Heart left ventricle (tissue), 16 donors: ENCODE data around the gene ABCA1. TPM values are rescaled to one million over a fixed set of nuclear protein-coding genes. Genes with fewer than 3 reads are reported as not detected.

Experiments
- ATAC-seq, 4 donors: fragments of 200-7000 bp; cut with Tn5 transposase; one replicate each; pipeline ENCODE4 v1.9.1; 2020 to 2022; ENCODE audit warnings: moderate library complexity in 4 of 4, mild to moderate bottlenecking in 3 of 4, moderate number of reproducible peaks in 1 of 4
- DNase-seq, 5 donors: peaks; one replicate each; pipeline ENCODE4 v3.0.0-alpha.2; 2020
- H3K27ac ChIP-seq, 12 donors: fragments of 200-600 bp; sonication (generic) in 4 of 12; one replicate each; pipeline versions ENCODE4 v1.5.0 to v1.8.0; 2016 to 2022; ENCODE audit warnings: mild to moderate bottlenecking in 2 of 12
- H3K27me3 ChIP-seq, 9 donors: fragments of 200-600 bp; sonication (generic) in 2 of 9; one replicate each; pipeline versions ENCODE4 v1.5.1 to v1.8.0; 2016 to 2022; ENCODE audit warnings: mild to moderate bottlenecking in 3 of 9
- H3K36me3 ChIP-seq, 9 donors: fragments of 200-600 bp; sonication (generic) in 2 of 9; one replicate each; pipeline versions ENCODE4 v1.5.0 to v1.8.0; 2018 to 2022; ENCODE audit warnings: mild to moderate bottlenecking in 2 of 9
- H3K4me1 ChIP-seq, 12 donors: fragments of 200-600 bp; sonication (generic) in 4 of 12; one replicate each; pipeline versions ENCODE4 v1.5.0 to v1.8.0; 2016 to 2022; ENCODE audit warnings: mild to moderate bottlenecking in 3 of 12
- H3K4me3 ChIP-seq, 12 donors: fragments of 200-600 bp; sonication (generic) in 4 of 12; one replicate each; pipeline versions ENCODE4 v1.5.0 to v1.8.0; 2017 to 2022; ENCODE audit warnings: mild to moderate bottlenecking in 9 of 12, moderate library complexity in 4 of 12
- H3K9me3 ChIP-seq, 12 donors: fragments of 200-600 bp; sonication (generic) in 4 of 12; one replicate each; pipeline versions ENCODE4 v1.5.0 to v1.8.0; 2016 to 2022; ENCODE audit warnings: mild to moderate bottlenecking in 1 of 12
- POLR2A ChIP-seq, 2 donors: fragments of 450-650 bp; IDR thresholded peaks; one replicate each; pipeline ENCODE4 v1.6.1; 2017; ENCODE audit warnings: antibody characterized with exemption in 2 of 2, mild to moderate bottlenecking in 2 of 2, moderate library complexity in 2 of 2
- WGBS, 4 donors: extraction: QIAGEN DNeasy Blood & Tissue Kit in 2 of 4; methylation state at CpG; one replicate each; pipeline versions ENCODE4 v1.1.5 to v1.1.7; 2013 to 2018; 5-methylcytosine and 5-hydroxymethylcytosine counted together
- intact Hi-C, 10 donors: fragments of 100-400 bp; cut with DNase I; formaldehyde crosslinking; loops; one replicate each; pipeline versions ENCODE4 v1.11.1 to v1.14.2; 2022
- polyA plus RNA-seq, 2 donors: library from polyadenylated mRNA; stranded (reverse); fragments of 200-250 nt; gene quantifications; one replicate each; pipeline ENCODE4 v1.2.3, GENCODE V29; 2013
- total RNA-seq, 9 donors: library from RNA; depleted of rRNA in 2 of 9; stranded (reverse); fragments of >200 nt in 2 of 9; fragmentation: NEBNext Ultra II Directional in 3 of 9; extraction: Animal tissue kit (Norgen Biotek cat#: 25700) in 3 of 9; gene quantifications; one replicate each; pipeline versions ENCODE4 v1.1.0 to v1.2.4, GENCODE V29; 2016 to 2023
- TF ChIP-seq, protein P1 (sequence below), 12 donors: fragments of 200-600 bp; sonication (generic) in 4 of 12; IDR thresholded peaks; one replicate each; pipeline versions ENCODE4 v1.5.0 to v1.8.0; 2018 to 2022; ENCODE audit warnings: antibody characterized with exemption in 12 of 12, mild to moderate bottlenecking in 5 of 12
- donor health status: ischemic (EF 13 %, LVEDD 7.1; RV severe dilation, severe dysfunction).
- donor health status: healthy with polysubstance abuse.
- donor health status: DM: no; HTN: yes; CAD: no.
- donor health status: DM: no; HTN: no; CAD: no.
- donor health status: ischemic (EF 25% LVEDD 6.9; RV normal size, moderate dysfunction).
- donor health status: ischemic (EF 25% LVEDD 5.7; RV mildly dilated, moderate dysfunction).
- donor health status: healthy.
- donor health status: DM: yes; HTN: yes; CAD: no.
- donor health status: ischemic (EF 35%, LVEDD 5.7; RV mildly dilated, moderate dysfunction).
- donor health status: nonischemic (EF 11% LVEDD 7.7; RV severe dilation, severe dysfunction).
- donor health status: DM: yes; HTN: yes; CAD: no.
- donor health status: PGD.
- donor health status: ischemic (EF 29% LVEDD 5.4; RV normal size, mild dysfunction).
- donor health status: nonischemic (EF 23%, LVEDD 6.1; RV moderate dilation, normal function).

Gene ABCA1
- total and polyA plus RNA-seq, 11 donors, result 2.1 to 45.3 (median 10.6) TPM

DNA sequence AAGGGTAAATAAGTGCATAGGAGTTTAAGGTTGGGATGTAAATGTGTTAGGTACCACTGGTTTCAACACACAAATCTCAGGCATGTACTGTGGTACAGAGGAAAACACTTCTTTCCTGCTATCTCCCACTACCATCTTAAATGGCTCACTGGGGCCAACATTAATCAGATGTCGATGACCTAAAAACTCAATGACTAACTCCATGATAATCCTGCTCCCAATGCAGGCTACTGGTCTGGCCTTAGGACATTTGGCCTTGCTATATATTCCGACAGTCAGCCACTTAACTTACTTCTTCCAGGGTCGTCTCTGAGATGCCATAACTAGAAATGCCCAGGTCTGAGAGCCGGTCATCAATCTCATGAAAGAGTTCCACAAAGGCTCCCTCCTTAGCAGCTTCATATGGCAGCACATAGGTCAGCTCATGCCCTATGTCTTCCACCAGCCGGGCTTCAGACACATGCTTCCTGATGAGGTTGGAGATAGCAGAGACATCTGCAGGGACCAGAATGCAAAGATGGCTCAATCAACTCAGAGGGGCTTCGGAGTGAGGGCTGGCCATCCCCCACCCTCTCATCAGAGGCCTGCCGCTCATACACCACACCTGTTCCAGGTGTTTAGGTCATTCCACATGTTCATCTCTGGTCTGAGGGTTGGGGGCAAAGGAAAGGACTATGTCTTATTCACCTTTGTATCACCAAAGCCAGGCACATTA lies 111.9 kb downstream of the ABCA1 start:
- H3K4me3 ChIP-seq, result no peak overlapping the region
- H3K27ac ChIP-seq, result no peak overlapping the region
- DNase-seq (no peak), ATAC-seq (no peak)
- no peaks in the 10 kb centered on the region for H3K9me3 ChIP-seq
- no peaks in the 10 kb centered on the region for H3K27me3 ChIP-seq
- peaks cover 0 to 4% (median 0%) of the 10 kb centered on the region in 12 donors for H3K4me1 ChIP-seq
- 89 to 99% (median 96%) methylated on average over 7 of the region's 7 CpGs for WGBS, 4 donors
- TF ChIP-seq, protein P1, sequence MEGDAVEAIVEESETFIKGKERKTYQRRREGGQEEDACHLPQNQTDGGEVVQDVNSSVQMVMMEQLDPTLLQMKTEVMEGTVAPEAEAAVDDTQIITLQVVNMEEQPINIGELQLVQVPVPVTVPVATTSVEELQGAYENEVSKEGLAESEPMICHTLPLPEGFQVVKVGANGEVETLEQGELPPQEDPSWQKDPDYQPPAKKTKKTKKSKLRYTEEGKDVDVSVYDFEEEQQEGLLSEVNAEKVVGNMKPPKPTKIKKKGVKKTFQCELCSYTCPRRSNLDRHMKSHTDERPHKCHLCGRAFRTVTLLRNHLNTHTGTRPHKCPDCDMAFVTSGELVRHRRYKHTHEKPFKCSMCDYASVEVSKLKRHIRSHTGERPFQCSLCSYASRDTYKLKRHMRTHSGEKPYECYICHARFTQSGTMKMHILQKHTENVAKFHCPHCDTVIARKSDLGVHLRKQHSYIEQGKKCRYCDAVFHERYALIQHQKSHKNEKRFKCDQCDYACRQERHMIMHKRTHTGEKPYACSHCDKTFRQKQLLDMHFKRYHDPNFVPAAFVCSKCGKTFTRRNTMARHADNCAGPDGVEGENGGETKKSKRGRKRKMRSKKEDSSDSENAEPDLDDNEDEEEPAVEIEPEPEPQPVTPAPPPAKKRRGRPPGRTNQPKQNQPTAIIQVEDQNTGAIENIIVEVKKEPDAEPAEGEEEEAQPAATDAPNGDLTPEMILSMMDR (IDR thresholded peaks at IDR 0.05), result no peak
- TF ChIP-seq POLR2A (IDR thresholded peaks at IDR 0.05), result no peak
- peaks cover 0 to 100% (median 93%) of the 10 kb centered on the region in 9 donors for H3K36me3 ChIP-seq
- intact Hi-C loops, result loop anchor here in 1 of 10 donors (10.0 kb wide), 1 partner anchor 599 kb away; no protein-coding TSS in a partner anchor

DNA sequence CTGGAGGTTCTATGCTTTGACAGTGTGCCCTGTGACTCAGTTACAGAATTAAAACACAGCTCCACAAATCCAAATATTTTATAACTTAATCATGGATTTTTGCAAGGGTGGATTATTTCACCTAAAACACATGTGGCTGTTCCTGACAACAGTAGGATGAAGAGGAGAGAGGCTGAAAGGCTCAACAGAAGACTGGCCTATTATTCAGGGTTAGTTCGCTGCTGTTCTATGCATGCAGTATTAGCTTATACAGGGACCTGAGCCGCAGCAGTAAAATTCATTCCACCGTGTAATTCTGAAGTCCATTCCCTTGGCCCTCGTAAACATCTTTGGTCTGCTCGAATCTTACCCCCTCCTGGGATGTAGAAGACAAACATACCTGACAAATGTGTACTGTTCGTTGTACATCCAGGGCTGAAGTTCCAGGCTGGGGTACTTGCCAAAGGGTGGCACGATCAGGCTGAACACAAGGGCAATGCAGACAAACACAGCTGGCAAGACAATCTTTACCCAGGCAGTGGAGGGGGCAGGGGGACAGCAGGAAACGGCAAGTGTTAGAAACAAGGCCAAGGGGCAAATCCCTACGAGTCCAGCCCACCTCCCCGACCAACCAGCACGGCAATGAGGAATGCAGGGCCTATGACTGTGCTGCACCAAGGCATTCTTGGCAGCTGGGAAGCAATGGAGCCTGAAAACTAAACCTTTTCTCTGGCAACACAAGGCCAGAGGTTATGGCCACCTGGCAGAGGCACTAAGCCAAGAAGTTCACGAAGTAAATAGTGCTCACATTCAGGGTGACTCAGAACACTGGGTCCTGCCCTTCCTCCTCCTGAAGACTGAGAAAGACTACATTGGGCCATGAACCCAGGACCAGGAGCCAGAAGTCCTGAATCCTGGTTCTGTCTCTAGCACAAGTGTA lies 117.3 kb downstream of the ABCA1 start:
- WGBS, 4 donors, result 64 to 67% (median 66%) methylated on average over 11 to 12 of the region's 12 CpGs
- TF ChIP-seq, protein P1 (IDR thresholded peaks at IDR 0.05), result no peak
- no peak for TF ChIP-seq POLR2A (IDR thresholded peaks at IDR 0.05)
- intact Hi-C loops, result loop anchor here in 1 of 10 donors (10.0 kb wide), 1 partner anchor 604 kb away; no protein-coding TSS in a partner anchor

GRCh38 chr9:104808035-104808614 lies 119.8 kb downstream of the ABCA1 start:
- Histone ChIP-seq H3K4me1 (peaks cover 0 to 9% (median 0%) of the 10 kb centered on the region in 12 donors), H3K4me3 (no peak overlapping the region), H3K9me3 (no peaks in the 10 kb centered on the region), H3K27ac (no peak overlapping the region), H3K27me3 (no peaks in the 10 kb centered on the region), H3K36me3 (peaks cover 0 to 97% (median 90%) of the 10 kb centered on the region in 9 donors)
- peak; percentile 29 to 75 (median 69) for ATAC-seq
- TF ChIP-seq POLR2A (IDR thresholded peaks at IDR 0.05), result no peak
- TF ChIP-seq, protein P1 (IDR thresholded peaks at IDR 0.05), result peak in 10 of 12 donors; percentile 15 to 57 (median 40)
- WGBS, 4 donors, result 42 to 50% (median 46%) methylated on average over 3 of the region's 3 CpGs
- DNase-seq, result peak in 3 of 5 donors; percentile 27 to 45 (median 36)
- intact Hi-C loops, result loop anchor here in 3 of 10 donors (10.0 kb wide), 3 partner anchors 107 to 607 kb away; no protein-coding TSS in a partner anchor

More for the DNA sequence above, 117.3 kb downstream of the ABCA1 start:
- Histone ChIP-seq H3K9me3 (no peaks in the 10 kb centered on the region), H3K4me1 (peaks cover 0 to 9% (median 0%) of the 10 kb centered on the region in 12 donors), H3K27ac (peak overlapping the region in 9 of 12 donors; percentile 21 to 57 (median 41)), H3K36me3 (peaks cover 0 to 97% (median 90%) of the 10 kb centered on the region in 9 donors), H3K27me3 (no peaks in the 10 kb centered on the region), H3K4me3 (no peak overlapping the region)
- peak in 1 of 5 donors; percentile 18 for DNase-seq
- peak; percentile 64 to 78 (median 68) for ATAC-seq
